ENCODE data around the gene SLC12A8. TPM values are rescaled to one million over a fixed set of nuclear protein-coding genes. Genes with fewer than 3 reads are reported as not detected.

SLC12A8 gene
- total RNA-seq, 1 donor from 2014 or later: 11.8 TPM

DNA sequence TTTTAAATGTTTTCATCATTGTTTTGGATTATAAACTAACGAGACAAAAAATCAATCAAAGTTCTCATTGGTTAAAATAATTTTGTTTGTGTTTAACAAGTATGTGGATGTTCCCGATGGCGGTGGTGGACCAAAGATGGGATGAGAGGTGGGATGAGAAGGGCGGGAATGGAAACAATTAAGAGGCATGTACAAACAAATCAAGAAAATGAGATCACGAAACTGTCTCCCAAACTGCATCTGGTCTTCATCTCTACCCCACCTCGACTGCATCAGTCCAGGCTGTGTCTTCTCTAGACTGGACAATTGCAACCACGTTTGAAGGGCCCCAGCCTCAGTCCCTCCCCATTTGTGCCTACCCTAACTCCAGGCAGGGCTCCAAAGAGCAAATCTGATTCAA is 56.1 kb downstream of the SLC12A8 start:
- intact Hi-C loops (cut with DNase I): no loop called here
- no peaks in the 10 kb centered on the region for H3K27me3 ChIP-seq
- no peak overlapping the region for H3K4me3 ChIP-seq
- no peaks in the 10 kb centered on the region for H3K36me3 ChIP-seq
- no peak for ATAC-seq
- TF ChIP-seq, protein P1, sequence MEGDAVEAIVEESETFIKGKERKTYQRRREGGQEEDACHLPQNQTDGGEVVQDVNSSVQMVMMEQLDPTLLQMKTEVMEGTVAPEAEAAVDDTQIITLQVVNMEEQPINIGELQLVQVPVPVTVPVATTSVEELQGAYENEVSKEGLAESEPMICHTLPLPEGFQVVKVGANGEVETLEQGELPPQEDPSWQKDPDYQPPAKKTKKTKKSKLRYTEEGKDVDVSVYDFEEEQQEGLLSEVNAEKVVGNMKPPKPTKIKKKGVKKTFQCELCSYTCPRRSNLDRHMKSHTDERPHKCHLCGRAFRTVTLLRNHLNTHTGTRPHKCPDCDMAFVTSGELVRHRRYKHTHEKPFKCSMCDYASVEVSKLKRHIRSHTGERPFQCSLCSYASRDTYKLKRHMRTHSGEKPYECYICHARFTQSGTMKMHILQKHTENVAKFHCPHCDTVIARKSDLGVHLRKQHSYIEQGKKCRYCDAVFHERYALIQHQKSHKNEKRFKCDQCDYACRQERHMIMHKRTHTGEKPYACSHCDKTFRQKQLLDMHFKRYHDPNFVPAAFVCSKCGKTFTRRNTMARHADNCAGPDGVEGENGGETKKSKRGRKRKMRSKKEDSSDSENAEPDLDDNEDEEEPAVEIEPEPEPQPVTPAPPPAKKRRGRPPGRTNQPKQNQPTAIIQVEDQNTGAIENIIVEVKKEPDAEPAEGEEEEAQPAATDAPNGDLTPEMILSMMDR (IDR thresholded peaks at IDR 0.05): no peak
- no peaks in the 10 kb centered on the region for H3K9me3 ChIP-seq
- DNase-seq: no peak
- no peak overlapping the region for H3K27ac ChIP-seq
- H3K4me1 ChIP-seq: peaks cover 10% of the 10 kb centered on the region

DNA sequence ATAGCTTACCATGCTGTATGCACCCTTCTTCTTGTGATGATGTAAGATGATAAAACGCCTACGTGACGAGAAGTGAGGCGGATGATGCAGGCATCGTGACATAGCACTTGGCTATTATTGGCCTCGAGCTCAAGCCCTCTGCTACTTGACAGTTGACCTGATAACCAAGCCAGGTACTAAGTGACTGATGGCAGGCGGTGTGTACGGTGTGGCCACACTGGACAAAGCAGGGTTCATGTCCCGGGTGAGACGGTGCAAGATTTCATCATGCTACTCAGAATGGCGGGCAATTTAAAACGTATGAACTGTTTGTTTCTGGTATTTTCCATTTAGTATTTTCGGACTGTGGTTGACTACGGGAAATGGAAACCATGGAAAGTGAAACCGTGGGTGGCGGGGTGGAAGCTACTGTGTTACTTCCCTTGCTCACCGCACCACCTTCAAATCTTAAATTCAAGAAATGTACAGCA is 57.7 kb downstream of the SLC12A8 start:
- DNase-seq (no peak), ATAC-seq (peak; percentile 13)
- intact Hi-C loops (cut with DNase I): no loop called here
- Histone ChIP-seq H3K36me3 (no peaks in the 10 kb centered on the region), H3K4me1 (peaks cover 21% of the 10 kb centered on the region), H3K4me3 (no peak overlapping the region), H3K9me3 (no peaks in the 10 kb centered on the region), H3K27ac (no peak overlapping the region), H3K27me3 (no peaks in the 10 kb centered on the region)
- TF ChIP-seq, protein P1 (IDR thresholded peaks at IDR 0.05): no peak

DNA sequence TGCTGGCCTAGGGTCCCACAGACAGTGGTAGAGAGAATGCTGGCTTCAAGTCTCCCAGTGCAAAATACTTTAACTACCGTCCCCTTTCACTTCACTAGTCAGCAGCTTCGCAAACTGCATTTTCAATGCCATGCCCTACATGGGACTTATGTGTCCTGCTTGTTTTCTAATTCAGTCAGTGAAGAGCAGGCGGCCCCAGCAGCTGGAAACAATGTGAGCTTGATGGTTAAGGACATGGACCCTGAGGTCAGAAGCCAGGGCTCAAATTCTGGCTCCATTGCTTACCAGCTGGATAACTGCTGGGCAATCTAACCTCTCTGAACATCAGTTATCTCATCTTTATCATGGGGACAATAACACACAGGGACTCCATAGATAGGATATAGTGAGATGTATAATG is 58.4 kb downstream of the SLC12A8 start:
- Histone ChIP-seq H3K27me3 (no peaks in the 10 kb centered on the region), H3K4me3 (no peak overlapping the region), H3K27ac (no peak overlapping the region), H3K4me1 (peaks cover 27% of the 10 kb centered on the region), H3K9me3 (no peaks in the 10 kb centered on the region), H3K36me3 (no peaks in the 10 kb centered on the region)
- no peak for ATAC-seq
- intact Hi-C loops (cut with DNase I): no loop called here
- TF ChIP-seq, protein P1 (IDR thresholded peaks at IDR 0.05): no peak
- no peak for DNase-seq

DNA sequence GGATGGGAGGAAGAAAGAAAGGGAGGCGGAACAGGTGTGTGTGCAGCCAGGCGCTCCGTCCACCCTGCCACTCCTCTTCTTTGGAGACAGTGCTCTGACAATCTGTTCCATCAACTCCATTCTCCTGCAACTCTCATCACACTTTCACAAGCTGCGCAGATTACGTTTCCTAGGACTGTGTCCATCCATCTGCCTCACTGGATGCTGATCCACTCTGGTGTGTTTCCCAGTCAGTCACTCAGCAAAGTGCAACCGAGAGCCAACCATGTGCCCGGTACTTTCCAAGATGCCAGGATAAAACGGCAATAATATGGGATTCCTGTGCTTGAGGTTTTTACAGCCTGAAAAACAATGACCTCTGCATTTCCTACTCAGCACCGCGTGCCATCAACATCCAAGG is 59.6 kb downstream of the SLC12A8 start:
- Histone ChIP-seq H3K9me3 (no peaks in the 10 kb centered on the region), H3K27me3 (no peaks in the 10 kb centered on the region), H3K36me3 (no peaks in the 10 kb centered on the region), H3K4me1 (peaks cover 38% of the 10 kb centered on the region), H3K27ac (no peak overlapping the region), H3K4me3 (no peak overlapping the region)
- TF ChIP-seq, protein P1 (IDR thresholded peaks at IDR 0.05): no peak
- no peak for DNase-seq
- no peak for ATAC-seq
- intact Hi-C loops (cut with DNase I): no loop called here

DNA sequence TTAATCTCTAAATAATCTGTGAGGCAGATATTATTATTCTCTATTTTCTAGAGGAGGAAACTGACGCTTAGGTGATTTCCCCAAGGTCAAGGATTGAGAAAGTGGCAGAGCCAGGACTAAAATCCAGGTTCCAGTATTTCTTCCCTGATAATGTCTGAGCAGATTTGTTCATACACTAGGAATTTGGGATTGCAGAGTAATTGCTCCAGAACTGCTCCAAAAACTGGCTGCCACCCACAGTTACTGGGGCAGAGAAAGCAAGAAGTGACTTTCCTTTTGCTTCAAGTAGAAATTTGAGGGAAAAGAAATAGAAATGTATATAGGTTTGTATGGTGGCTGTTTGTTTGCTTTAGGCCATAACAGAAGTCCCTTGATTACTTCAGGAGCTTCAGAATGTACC is 60.6 kb downstream of the SLC12A8 start:
- ATAC-seq (no peak), DNase-seq (no peak)
- no peaks in the 10 kb centered on the region for H3K27me3 ChIP-seq
- H3K9me3 ChIP-seq: no peaks in the 10 kb centered on the region
- no peaks in the 10 kb centered on the region for H3K36me3 ChIP-seq
- H3K27ac ChIP-seq: no peak overlapping the region
- H3K4me3 ChIP-seq: no peak overlapping the region
- intact Hi-C loops (cut with DNase I): no loop called here
- peaks cover 45% of the 10 kb centered on the region for H3K4me1 ChIP-seq
- TF ChIP-seq, protein P1 (IDR thresholded peaks at IDR 0.05): no peak

DNA sequence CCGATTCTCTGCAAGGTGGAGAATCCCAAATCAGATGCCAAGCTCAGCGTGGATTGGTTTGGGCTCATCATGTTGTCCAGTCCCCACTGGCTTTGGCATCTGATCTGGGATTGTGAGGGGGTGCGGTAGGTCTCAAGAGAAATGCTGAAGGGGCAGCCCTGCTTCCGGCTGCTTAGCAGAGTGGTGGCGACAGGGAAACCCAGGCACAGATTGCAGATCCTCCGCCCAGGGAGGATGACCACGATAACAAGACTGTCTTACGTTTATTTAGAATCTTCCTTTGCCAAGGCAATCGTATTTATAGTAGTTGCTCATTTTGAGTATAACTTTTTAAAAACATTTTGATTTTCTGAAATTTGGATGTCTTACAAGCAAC is 61.1 kb downstream of the SLC12A8 start:
- DNase-seq (no peak), ATAC-seq (no peak)
- no peak overlapping the region for H3K4me3 ChIP-seq
- H3K27ac ChIP-seq: no peak overlapping the region
- no peaks in the 10 kb centered on the region for H3K9me3 ChIP-seq
- H3K4me1 ChIP-seq: peaks cover 45% of the 10 kb centered on the region
- no peaks in the 10 kb centered on the region for H3K36me3 ChIP-seq
- TF ChIP-seq, protein P1 (IDR thresholded peaks at IDR 0.05): no peak
- H3K27me3 ChIP-seq: no peaks in the 10 kb centered on the region
- intact Hi-C loops (cut with DNase I): no loop called here

Data from upper lobe of right lung (tissue), 1 donor.